GM21515 (cell line): ENCODE measurements around the gene EEPD1.
A peak's percentile ranks its signal among the peaks of the same experiment; 100 is the strongest.
"Not testable (repeated sequence)": the region's sequence is repeated elsewhere in the genome, so short reads cannot be mapped to it uniquely, and the experiment has no call there.

Experiments
- ATAC-seq: cut with Tn5 transposase; IDR thresholded peaks from one replicate; pipeline ENCODE4 v1.9.1; 2021; ENCODE audit not compliant: unreplicated experiment

The EEPD1 gene

DNA sequence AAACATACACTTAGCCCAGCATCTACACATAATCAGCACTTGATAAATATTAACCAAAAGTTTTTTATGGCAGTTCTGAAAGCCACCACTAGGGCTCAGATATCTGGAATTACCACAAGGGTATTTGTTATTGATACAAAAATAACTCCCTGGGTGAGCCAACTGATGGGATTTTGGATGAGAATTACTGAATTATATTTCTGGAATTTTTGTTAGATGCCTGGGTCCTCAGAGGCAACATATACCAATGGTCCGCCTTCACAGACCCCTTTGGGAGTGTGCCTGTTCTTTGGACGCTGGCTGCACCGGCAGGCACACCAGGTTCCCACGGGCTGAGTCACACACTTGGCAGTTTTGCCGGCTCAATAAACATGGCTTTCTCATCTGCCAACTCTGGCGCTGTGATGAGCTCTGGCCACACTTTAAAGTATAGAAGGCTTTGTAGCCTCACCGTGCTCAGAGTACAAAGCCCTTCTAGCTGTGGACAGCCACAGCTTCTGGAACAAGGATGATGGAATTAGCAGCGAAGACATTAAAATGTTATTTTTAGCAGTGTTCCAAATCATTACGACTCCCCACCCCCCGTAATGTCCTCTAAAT lies 24.5 kb upstream of the EEPD1 start:
- no peak for ATAC-seq

DNA sequence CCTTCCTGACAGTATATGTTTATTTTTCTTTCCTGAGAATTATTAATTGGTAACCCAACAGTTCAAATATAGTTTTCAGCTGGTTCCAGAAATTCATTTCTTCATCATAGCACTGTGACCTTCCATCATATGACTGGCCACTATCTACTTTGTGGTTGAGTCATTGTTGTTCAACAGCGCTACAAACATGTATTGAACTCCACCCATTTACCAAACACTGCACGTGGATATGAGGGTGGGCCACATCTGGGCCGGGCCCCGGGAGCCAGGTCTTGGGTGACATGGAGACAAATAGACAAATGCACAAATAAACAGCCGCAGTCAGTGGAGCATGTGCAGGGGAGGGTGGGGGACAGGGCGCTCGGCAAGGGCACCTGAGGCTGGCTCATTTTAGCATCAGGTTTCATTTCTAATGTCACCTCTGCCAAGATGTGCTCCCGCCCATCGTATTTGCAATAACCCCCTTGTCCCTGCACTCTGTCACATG lies 24.0 kb upstream of the EEPD1 start:
- ATAC-seq: no peak

GRCh38 chr7:36130236-36130945 lies 22.7 kb upstream of the EEPD1 start:
- no peak for ATAC-seq

GRCh38 chr7:36131026-36131425 lies 22.0 kb upstream of the EEPD1 start:
- no peak for ATAC-seq

- no peak for ATAC-seq
Measured at GRCh38 chr7:36131499-36131898, 21.6 kb upstream of the EEPD1 start.

GRCh38 chr7:36132012-36132411 lies 21.0 kb upstream of the EEPD1 start:
- ATAC-seq: no peak

DNA sequence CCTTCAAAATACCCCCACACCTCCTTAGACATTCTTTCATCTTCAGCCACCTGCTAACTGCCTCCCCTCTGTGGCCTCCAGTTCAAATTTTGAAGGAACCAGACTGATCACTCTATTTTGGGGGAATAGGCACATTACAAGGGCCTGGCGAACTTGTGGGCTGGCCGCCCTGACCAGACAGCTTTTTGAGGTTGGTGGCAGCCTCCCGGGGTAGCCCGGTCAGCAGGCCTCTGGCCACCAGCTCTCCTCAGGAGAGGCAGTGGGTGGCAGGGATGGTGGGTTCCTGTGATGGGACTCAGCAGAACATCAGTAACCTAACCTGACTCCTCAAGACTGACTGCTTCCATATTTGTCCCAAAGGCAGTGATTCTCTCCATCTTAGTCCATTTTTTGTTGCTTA lies 17.4 kb upstream of the EEPD1 start:
- no peak for ATAC-seq

- ATAC-seq: no peak
Measured at GRCh38 chr7:36137258-36137657, 15.8 kb upstream of the EEPD1 start.

DNA sequence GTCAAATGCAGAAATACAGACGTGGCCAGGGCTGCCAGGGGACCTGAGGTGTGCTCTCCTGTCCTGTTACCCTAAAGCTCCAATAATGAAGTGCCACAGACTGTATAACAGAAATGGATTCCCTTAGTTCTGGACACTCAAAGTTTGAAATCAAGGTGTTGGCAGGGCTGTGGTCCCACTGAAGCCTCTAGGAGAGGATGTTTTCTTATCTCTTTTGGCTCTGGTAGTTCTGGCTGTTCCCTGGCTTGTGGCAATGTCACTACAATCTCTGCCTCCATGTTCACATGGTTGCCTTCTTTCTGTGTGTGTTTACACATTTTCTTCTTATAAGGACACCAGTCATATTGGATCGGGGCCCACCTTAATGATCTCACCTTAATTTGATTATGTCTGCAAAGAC lies 15.3 kb upstream of the EEPD1 start:
- ATAC-seq: no peak

GRCh38 chr7:36138209-36138608 lies 14.8 kb upstream of the EEPD1 start:
- no peak for ATAC-seq

DNA sequence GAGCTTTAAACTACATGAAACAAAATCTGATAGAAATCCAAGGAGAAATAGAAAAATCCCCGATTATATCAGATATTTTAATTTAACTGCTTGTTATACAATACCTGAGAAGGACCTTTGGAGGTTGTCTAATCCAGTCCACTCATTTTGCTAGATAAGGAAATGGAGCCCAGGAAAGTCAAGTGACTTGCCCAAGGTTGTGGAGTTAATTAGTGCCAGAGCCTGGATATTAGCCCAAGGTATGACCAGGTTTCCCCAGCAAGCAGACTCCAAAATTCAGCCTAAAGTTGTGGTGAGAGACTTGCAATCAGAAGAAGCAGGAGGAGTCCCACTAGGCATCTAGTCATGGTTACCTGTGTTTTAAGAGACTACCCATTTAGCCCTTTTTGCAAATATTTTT lies 11.7 kb upstream of the EEPD1 start:
- ATAC-seq: no peak

- no peak for ATAC-seq
Measured at GRCh38 chr7:36141850-36142249, 11.2 kb upstream of the EEPD1 start.

DNA sequence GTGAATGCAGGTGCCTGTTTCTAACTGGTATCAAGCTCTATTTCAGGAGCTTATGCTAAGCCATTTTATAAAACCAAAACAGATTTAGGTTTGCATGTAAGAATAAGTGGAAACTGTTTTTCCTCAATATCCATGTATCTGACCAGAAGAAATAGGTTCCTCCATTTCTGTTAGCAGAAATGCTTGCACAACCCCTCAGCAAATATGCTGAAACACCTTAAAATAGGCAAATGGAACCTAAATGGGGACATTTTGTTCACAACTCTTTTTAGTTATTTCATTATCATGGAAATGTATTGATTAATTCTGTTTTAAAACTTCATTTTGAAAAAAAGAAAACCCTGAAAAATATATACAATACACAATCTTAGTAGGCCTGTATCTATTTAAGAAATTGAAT lies 8.9 kb upstream of the EEPD1 start:
- no peak for ATAC-seq

DNA sequence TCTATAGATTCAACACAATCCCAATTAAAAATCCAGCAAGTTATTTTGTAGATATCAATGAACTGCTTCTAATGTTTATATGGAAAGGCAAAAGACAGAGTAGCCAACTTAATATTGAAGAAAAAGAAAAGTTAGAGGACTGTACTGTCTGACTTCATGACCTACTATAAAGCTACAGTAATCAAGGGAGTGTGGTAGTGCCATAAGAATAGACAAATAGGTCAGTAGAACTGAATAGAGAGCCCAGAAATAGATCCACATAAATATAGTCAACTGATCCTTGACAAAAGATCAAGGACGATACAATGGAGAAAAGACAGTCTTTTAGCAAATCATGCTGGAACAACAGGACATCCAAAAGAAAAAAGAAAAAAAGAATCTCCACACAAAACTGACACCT lies 7.4 kb upstream of the EEPD1 start:
- no peak for ATAC-seq

DNA sequence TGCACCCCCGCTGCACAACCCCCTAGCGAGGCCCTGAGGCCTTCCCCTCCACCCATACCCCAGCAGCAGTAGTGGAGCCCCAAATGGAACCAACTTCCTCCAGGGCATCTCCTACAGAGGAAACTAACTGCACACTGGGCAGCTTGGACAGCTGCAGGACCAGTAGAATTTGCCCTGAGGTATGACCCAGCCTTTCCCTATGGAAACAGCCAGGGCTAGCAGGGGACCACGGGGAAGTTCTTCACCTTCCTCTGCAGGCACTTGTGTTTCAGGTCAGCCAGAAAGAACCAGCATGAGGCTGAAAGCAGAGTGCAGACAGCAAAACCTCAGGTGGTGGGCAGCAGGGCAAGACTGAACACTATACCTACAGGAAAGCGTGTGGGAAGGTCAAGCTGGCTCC lies 5.7 kb upstream of the EEPD1 start:
- no peak for ATAC-seq

DNA sequence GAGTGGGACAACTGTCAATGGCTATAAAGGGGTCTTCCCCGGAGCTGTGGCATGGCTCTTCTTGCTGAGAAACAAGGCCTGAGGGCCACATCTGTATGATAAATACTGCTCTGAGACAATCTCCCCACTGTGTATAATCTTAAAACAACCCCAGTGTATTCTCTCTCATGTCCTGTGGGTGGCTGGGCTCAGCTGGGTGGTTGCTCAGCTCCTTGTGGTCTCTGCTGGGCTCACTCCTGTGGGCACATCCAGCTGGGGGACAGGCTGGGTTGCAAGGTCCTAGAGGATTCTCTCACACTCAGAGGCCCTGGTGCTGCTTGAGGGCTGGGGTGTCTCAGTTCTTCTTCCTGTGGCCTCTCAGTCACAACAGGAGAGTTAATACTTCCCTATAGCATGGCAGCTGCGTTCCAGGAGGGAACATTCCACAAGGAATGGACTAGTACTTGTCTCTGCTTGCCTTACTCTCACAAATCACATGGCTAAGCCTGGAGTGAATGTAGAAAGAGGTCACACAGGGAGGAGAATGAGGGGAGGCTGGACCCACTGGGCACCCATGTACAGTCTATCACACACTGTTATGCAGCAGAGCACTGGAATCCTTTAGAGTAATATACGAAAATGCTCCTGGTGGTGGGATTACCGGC lies 4.5 kb upstream of the EEPD1 start:
- ATAC-seq: no peak

DNA sequence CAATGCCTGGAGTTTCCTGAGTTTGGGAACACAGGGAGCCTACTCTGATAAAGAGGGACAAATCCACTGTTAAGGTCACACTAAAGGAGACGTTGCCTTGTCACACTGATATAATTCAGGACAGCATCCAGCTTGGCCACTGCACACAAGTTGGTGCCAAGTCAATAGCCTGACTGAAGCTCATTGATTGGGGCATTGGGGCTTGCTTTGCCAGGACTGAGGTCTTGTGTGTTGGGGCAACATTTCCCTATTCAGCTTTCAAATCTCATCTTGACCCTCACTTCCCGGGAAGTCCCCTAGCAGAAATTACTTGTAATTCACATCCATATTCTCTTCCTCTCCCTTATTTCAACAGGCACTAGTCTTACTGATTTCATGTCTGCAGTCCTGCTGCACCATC lies 3.8 kb upstream of the EEPD1 start:
- ATAC-seq: not testable (repeated sequence)

GRCh38 chr7:36149694-36150452 lies 3.2 kb upstream of the EEPD1 start:
- no peak for ATAC-seq

GRCh38 chr7:36151921-36152755 lies 916 bp upstream of the EEPD1 start:
- no peak for ATAC-seq

- peak; percentile 19 for ATAC-seq
Measured at GRCh38 chr7:36153571-36154097, 580 bp downstream of the EEPD1 start.
